Femur (tissue), 1 donor: ENCODE data around the gene LYRM9.
A peak's percentile ranks its signal among the peaks of the same experiment; 100 is the strongest.
"Not testable (repeated sequence)": the region's sequence is repeated elsewhere in the genome, so short reads cannot be mapped to it uniquely, and the experiment has no call there.

Experiments used
- DNase-seq: peaks from one replicate; pipeline ENCODE4 v3.0.0-alpha.2; 2017

The LYRM9 gene

GRCh38 chr17:27905447-27906225 is 12.5 kb upstream of the LYRM9 start:
- DNase-seq, result no peak

GRCh38 chr17:27904534-27905446 is 11.6 kb upstream of the LYRM9 start:
- no peak for DNase-seq

- DNase-seq, result no peak
Observed at GRCh38 chr17:27904114-27904513, 10.9 kb upstream of the LYRM9 start.

GRCh38 chr17:27899525-27899924 is 6.4 kb upstream of the LYRM9 start:
- no peak for DNase-seq

- DNase-seq, result no peak
Observed at GRCh38 chr17:27898096-27898495, 4.9 kb upstream of the LYRM9 start.

- no peak for DNase-seq
Observed at GRCh38 chr17:27896701-27897100, 3.5 kb upstream of the LYRM9 start.

GRCh38 chr17:27895940-27896535 is 2.9 kb upstream of the LYRM9 start:
- DNase-seq, result no peak

GRCh38 chr17:27895123-27895895 is 2.1 kb upstream of the LYRM9 start:
- no peak for DNase-seq

GRCh38 chr17:27893841-27894503 is 807 bp upstream of the LYRM9 start:
- DNase-seq, result no peak

GRCh38 chr17:27892542-27892865 is 661 bp downstream of the LYRM9 start:
- no peak for DNase-seq

GRCh38 chr17:27891841-27892240 is 1.3 kb downstream of the LYRM9 start:
- no peak for DNase-seq

GRCh38 chr17:27889711-27890251 is 3.4 kb downstream of the LYRM9 start:
- no peak for DNase-seq

- no peak for DNase-seq
Observed at GRCh38 chr17:27888945-27889344, 4.2 kb downstream of the LYRM9 start.

- DNase-seq, result no peak
Observed at GRCh38 chr17:27888067-27888466, 5.1 kb downstream of the LYRM9 start.

- DNase-seq, result not testable (repeated sequence)
Observed at GRCh38 chr17:27886348-27886906, 6.7 kb downstream of the LYRM9 start.

- no peak for DNase-seq
Observed at GRCh38 chr17:27882162-27882840, 10.9 kb downstream of the LYRM9 start.

- peak; percentile 87 for DNase-seq
Observed at GRCh38 chr17:27879987-27880608, 13.1 kb downstream of the LYRM9 start.

- peak; percentile 76 for DNase-seq
Observed at GRCh38 chr17:27878776-27879562, 14.2 kb downstream of the LYRM9 start.

- no peak for DNase-seq
Observed at GRCh38 chr17:27873746-27874145, 19.4 kb downstream of the LYRM9 start.

GRCh38 chr17:27873211-27873610 is 20.0 kb downstream of the LYRM9 start:
- no peak for DNase-seq
